ENCODE measurements around the gene TRAPPC1.
A peak's percentile ranks its signal among the peaks of the same experiment; 100 is the strongest.

Gene TRAPPC1

DNA sequence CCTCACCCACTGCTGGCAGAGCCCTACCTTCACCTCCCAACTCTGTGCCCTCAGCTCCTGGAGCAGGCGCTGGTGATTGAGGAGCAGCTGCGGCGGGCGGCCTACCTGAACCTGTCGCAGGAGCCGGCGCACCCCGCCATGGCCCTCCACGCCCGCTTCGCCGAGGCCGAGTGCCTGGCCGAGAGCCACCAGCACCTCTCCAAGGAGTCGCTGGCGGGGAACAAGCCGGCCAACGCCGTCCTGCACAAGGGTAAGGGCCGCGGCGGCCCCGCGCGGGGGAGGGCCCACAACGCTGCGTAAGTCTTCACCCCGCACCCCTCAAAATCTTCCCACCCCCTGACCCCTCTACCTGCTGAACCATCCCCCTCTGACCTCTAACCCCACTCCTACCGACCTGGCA, 22.7 kb downstream of the TRAPPC1 start:
- TF ChIP-seq CTCF (IDR thresholded peaks at IDR 0.05; ENCODE audit: control insufficient read depth, insufficient read depth, low read depth, low read length, missing control alignments), result no peak
- H3K4me3 ChIP-seq (ENCODE audit: control insufficient read depth, low read depth, low read length), result no peak overlapping the region
- no peak for DNase-seq (ENCODE audit: low read depth)

- no peak for DNase-seq (ENCODE audit: low read depth)
- TF ChIP-seq CTCF (IDR thresholded peaks at IDR 0.05; ENCODE audit: control insufficient read depth, insufficient read depth, low read depth, low read length, missing control alignments), result no peak
- no peak overlapping the region for H3K4me3 ChIP-seq (ENCODE audit: control insufficient read depth, low read depth, low read length)
Observed at GRCh38 chr17:7903154-7904103, 28.3 kb downstream of the TRAPPC1 start.

DNA sequence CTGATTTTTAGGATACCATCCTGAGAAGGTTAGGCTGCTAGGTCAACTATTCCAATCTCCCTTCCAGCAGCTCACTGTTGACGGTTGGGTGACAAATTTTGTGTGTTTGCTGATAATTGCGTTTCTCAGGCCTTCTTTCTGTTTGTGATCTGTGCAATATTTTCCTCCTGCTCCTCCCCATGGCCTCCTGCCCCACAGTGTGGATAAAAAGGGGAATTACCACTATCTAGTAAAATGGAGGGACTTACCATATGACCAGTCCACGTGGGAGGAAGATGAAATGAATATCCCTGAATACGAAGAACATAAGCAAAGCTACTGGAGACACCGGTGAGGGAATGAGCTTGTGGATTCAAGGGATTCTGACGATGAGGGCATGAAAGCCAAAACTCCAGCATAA, 34.0 kb downstream of the TRAPPC1 start:
- peak; percentile 63 for TF ChIP-seq CTCF (IDR thresholded peaks at IDR 0.05; ENCODE audit: control insufficient read depth, insufficient read depth, low read depth, low read length, missing control alignments)
- DNase-seq (ENCODE audit: low read depth), result no peak
- no peak overlapping the region for H3K4me3 ChIP-seq (ENCODE audit: control insufficient read depth, low read depth, low read length)

GRCh38 chr17:7897090-7897489, 34.7 kb downstream of the TRAPPC1 start:
- DNase-seq (ENCODE audit: low read depth), result no peak
- H3K4me3 ChIP-seq (ENCODE audit: control insufficient read depth, low read depth, low read length), result no peak overlapping the region
- no peak for TF ChIP-seq CTCF (IDR thresholded peaks at IDR 0.05; ENCODE audit: control insufficient read depth, insufficient read depth, low read depth, low read length, missing control alignments)

GRCh38 chr17:7894866-7895265, 36.9 kb downstream of the TRAPPC1 start:
- no peak for TF ChIP-seq CTCF (IDR thresholded peaks at IDR 0.05; ENCODE audit: control insufficient read depth, insufficient read depth, low read depth, low read length, missing control alignments)
- no peak overlapping the region for H3K4me3 ChIP-seq (ENCODE audit: control insufficient read depth, low read depth, low read length)
- DNase-seq (ENCODE audit: low read depth), result no peak

- no peak for DNase-seq (ENCODE audit: low read depth)
- TF ChIP-seq CTCF (IDR thresholded peaks at IDR 0.05; ENCODE audit: control insufficient read depth, insufficient read depth, low read depth, low read length, missing control alignments), result no peak
- H3K4me3 ChIP-seq (ENCODE audit: control insufficient read depth, low read depth, low read length), result no peak overlapping the region
Observed at GRCh38 chr17:7894226-7894625, 37.5 kb downstream of the TRAPPC1 start.
